ENCODE data around the gene GRIK3.

DNA sequence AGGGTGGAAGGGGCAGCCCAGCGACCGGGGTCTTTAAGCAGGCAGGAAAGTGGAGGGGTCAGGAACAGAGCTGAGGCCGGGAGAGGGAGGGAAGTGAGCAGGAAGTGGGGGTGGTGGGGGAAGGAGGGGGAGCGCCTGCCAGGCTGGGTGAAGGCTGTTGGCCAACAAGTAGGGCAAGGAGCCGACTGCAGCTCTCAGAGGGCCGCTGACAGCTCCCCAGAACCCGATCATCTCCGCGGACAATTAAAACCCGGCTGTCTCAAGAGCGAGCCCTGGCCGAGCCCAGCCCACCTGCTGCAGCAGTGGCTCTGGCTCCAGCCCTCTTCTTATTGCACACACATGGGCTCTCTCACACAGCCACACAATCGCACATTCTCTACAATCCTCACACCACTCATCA is 51.6 kb downstream of the GRIK3 start:
- TF ChIP-seq TAF1 (IDR thresholded peaks at IDR 0.05; ENCODE audit: low read depth) (no peak), FOXM1 (IDR thresholded peaks at IDR 0.05; ENCODE audit: borderline replicate concordance, low read depth) (no peak)
